Transverse colon (tissue), 4 donors: ENCODE data around the gene GAGE12G.
"Not testable (repeated sequence)": the region's sequence is repeated elsewhere in the genome, so short reads cannot be mapped to it uniquely, and the experiment has no call there.

ENCODE experiments used
- POLR2AphosphoS5 ChIP-seq, 3 donors: sonication (generic); formaldehyde crosslinking; IDR thresholded peaks; one replicate each; pipeline ENCODE4 v1.6.1; 2016; ENCODE audit warnings: antibody characterized with exemption in 3 of 3
- TF ChIP-seq, protein P1 (sequence below), 5 experiments: fragments of 200-600 bp in 3 of 5; fragments of 450-650 bp in 2 of 5; sonication (generic) in 3 of 5; IDR thresholded peaks; 1 replicate in 2 of 5; 2 replicates in 3 of 5; pipeline ENCODE4 v1.5.1; 2016 to 2017; ENCODE audit warnings: antibody characterized with exemption in 5 of 5, inconsistent platforms in 3 of 5, mild to moderate bottlenecking in 2 of 5, moderate library complexity in 1 of 5

DNA sequence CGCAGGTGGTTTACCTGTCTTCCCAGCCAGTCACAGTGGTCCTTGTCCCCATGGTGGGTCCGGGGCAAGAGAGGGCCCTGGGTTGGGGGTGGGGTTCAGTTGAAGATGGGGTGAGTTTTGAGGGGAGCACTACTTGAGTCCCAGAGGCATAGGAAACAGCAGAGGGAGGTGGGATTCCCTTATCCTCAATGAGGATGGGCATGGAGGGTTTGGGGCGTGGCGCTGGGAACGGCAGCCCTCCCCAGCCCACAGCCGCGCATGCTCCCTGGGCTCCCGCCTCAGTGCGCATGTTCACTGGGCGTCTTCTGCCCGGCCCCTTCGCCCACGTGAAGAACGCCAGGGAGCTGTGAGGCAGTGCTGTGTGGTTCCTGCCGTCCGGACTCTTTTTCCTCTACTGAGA lies 28.5 kb downstream of the GAGE12G start, which contains the start of gene GAGE1:
- TF ChIP-seq POLR2AphosphoS5 (IDR thresholded peaks at IDR 0.05): not testable (repeated sequence)
- TF ChIP-seq, protein P1, sequence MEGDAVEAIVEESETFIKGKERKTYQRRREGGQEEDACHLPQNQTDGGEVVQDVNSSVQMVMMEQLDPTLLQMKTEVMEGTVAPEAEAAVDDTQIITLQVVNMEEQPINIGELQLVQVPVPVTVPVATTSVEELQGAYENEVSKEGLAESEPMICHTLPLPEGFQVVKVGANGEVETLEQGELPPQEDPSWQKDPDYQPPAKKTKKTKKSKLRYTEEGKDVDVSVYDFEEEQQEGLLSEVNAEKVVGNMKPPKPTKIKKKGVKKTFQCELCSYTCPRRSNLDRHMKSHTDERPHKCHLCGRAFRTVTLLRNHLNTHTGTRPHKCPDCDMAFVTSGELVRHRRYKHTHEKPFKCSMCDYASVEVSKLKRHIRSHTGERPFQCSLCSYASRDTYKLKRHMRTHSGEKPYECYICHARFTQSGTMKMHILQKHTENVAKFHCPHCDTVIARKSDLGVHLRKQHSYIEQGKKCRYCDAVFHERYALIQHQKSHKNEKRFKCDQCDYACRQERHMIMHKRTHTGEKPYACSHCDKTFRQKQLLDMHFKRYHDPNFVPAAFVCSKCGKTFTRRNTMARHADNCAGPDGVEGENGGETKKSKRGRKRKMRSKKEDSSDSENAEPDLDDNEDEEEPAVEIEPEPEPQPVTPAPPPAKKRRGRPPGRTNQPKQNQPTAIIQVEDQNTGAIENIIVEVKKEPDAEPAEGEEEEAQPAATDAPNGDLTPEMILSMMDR (IDR thresholded peaks at IDR 0.05): not testable (repeated sequence)
